OCI-LY3 (cell line): ENCODE data around the gene BICDL1.

ENCODE experiments used
- EZH2phosphoT487 ChIP-seq: fragments of 200-600 bp; shearing (Covaris generic); IDR thresholded peaks from 2 replicates; pipeline ENCODE4 v1.6.1; 2018; ENCODE audit warnings: antibody characterized with exemption, mixed run types, low read depth
- TF ChIP-seq, protein P1 (sequence below): fragments of 200-600, 300-600 bp; sonication (generic); IDR thresholded peaks from 2 replicates; pipeline ENCODE4 v1.5.1; 2014; ENCODE audit warnings: antibody characterized with exemption, low read length, low read depth

DNA sequence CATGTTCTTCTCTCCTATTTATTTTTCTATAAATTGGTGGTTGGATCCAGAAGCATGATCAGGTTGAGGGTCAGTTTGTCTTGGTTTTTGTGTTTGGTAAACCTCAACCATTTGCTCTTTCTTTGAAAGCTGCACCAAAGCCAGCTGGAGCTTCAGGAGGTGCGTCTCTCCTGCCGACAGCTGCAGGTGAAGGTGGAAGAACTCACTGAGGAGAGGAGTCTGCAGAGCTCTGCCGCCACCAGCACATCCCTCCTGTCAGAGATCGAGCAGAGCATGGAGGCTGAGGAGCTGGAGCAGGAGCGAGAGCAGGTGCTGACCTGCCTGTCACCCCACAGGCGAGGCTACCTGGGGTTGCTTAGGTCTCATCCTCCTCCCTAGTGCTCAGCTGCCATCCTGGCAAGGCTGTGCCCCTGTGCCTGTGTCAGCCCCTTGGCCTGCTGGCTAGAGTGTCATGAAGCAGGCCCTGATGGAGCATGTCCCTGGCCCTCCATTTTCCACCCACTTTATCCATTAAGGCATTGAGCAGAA is 82.5 kb downstream of the BICDL1 start:
- TF ChIP-seq, protein P1, sequence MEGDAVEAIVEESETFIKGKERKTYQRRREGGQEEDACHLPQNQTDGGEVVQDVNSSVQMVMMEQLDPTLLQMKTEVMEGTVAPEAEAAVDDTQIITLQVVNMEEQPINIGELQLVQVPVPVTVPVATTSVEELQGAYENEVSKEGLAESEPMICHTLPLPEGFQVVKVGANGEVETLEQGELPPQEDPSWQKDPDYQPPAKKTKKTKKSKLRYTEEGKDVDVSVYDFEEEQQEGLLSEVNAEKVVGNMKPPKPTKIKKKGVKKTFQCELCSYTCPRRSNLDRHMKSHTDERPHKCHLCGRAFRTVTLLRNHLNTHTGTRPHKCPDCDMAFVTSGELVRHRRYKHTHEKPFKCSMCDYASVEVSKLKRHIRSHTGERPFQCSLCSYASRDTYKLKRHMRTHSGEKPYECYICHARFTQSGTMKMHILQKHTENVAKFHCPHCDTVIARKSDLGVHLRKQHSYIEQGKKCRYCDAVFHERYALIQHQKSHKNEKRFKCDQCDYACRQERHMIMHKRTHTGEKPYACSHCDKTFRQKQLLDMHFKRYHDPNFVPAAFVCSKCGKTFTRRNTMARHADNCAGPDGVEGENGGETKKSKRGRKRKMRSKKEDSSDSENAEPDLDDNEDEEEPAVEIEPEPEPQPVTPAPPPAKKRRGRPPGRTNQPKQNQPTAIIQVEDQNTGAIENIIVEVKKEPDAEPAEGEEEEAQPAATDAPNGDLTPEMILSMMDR, result no peak
- TF ChIP-seq EZH2phosphoT487, result no peak
